GM12874 (cell line): ENCODE results near the gene DDX10.

Source experiments
- CTCF ChIP-seq: IDR thresholded peaks from 2 replicates; pipeline ENCODE4 v1.5.1; 2011; ENCODE audit warnings: low read depth, mild to moderate bottlenecking, control low read depth, low read length, moderate library complexity; ENCODE audit not compliant: insufficient read depth

Gene DDX10

GRCh38 chr11:108666373-108666772, 1.5 kb downstream of the DDX10 start:
- no peak for TF ChIP-seq CTCF

DNA sequence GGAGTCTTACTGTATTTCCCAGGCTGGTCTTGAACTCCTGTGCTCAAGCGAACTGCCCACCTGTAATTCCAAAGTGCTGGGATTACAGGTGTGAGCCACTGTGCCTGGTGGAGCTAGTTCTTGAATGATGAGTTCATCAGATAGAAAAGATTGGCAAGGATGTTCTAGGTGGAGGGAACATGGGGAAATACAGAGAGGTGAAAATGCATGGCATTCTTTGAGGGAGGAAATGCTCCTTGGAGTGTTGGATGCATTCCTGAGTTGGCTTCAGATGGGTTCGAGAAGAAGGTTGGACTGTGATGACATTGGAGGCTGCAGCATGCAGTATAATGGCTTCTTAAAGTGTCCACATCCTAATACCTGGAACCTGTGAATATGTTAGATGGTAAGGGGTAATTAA, 4.4 kb downstream of the DDX10 start:
- TF ChIP-seq CTCF = no peak

DNA sequence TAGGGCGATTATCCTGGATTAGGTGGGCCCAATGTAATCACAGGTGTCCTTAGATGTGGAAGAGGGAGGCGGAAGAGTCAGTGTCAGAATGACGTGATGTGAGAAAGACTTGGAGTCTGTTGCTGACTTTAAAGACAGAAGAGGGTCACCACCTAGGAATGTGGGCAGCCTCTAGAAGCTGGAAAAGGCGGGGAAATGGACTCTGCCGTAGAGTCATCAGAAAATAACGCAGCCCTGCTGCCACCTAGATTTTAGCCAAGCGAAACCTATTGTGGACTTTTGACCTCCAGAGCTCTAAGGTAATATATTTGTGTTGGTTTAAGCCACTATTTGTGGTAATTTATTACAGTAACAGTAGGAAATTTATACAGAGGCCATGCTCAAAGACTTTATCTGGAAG, 4.8 kb downstream of the DDX10 start:
- no peak for TF ChIP-seq CTCF

GRCh38 chr11:108670451-108670850, 5.6 kb downstream of the DDX10 start:
- no peak for TF ChIP-seq CTCF

DNA sequence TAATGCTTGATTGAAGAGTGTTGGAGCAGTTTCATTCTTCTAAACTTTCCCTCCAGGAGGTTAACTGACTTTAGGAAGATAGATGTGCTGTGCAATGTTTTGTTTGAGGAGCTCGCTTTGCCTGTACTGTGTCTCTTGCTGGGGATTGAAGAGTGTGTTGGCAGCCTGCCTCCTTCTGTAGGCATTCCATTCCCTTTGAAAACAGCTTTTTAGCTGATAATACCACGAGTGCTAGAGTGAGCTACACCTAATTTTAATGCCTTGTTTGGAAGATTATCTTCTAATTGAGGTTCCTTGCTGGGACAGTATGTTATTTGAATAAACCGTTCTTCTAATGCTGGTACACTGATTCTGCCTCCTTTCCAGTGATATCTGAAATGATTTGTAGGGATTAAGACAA, 7.2 kb downstream of the DDX10 start:
- no peak for TF ChIP-seq CTCF

GRCh38 chr11:108672786-108673185, 7.9 kb downstream of the DDX10 start:
- no peak for TF ChIP-seq CTCF

DNA sequence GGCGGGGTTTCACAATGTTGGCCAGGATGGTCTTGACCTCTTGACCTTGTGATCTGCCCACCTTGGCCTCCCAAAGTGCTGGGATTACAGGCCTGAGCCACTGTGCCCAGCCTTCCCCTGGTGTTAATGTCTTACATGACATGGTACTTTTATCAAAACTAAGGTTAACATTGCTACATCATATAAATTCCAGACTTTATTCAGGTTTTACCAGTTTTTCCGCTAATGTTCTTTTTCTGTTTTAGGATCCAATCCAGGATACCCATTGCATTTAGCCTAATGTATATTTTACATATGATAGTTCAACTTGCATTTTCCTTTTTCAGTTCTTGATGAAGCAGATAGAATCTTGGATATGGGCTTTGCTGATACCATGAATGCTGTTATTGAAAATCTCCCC, 14.2 kb downstream of the DDX10 start:
- TF ChIP-seq CTCF = no peak

- TF ChIP-seq CTCF = no peak
Measured at GRCh38 chr11:108680271-108680670, 15.4 kb downstream of the DDX10 start.
